MCF 10A (cell line): Measurements from ENCODE around the gene ZPLD1. TPM values are rescaled to one million over a fixed set of nuclear protein-coding genes. Genes with fewer than 3 reads are reported as not detected.

ENCODE experiments used
- BruUV-seq: library from RNA; stranded (reverse); fragments of 400-500 nt; replicated peaks from 2 replicates; lab custom pipeline; 2021; lab: Mats Ljungman, UMichigan
- CTCF ChIA-PET: fragments of 300-600 bp; sonication (Branson Sonifier 250); formaldehyde crosslinking; extraction: SDS; loops from one replicate; lab custom pipeline; 2021; ENCODE audit warnings: antibody characterized with exemption, inconsistent platforms; lab: Yijun Ruan, JAX
- POLR2A ChIA-PET: fragments of 300-600, 350-650 bp; sonication (Branson Sonifier 250); formaldehyde crosslinking; extraction: SDS; loops from one replicate; lab custom pipeline; 2020; ENCODE audit warnings: antibody characterized with exemption, inconsistent platforms; lab: Yijun Ruan, JAX
- DNase-seq: peaks from one replicate; pipeline ENCODE4 v3.0.0-alpha.2; 2018; ENCODE audit not compliant: unreplicated experiment
- H3K27ac Mint-ChIP-seq: one replicate; pipeline ENCODE4 v1.8.0; 2022; ENCODE audit warnings: mild to moderate bottlenecking, low read depth, mixed read lengths; ENCODE audit not compliant: unreplicated experiment
- H3K27me3 Mint-ChIP-seq: one replicate; pipeline ENCODE4 v1.8.0; 2022; ENCODE audit warnings: mixed read lengths; ENCODE audit not compliant: insufficient read depth, unreplicated experiment
- H3K36me3 Mint-ChIP-seq: one replicate; pipeline ENCODE4 v1.8.0; 2022; ENCODE audit warnings: mild to moderate bottlenecking, moderate library complexity, mixed read lengths; ENCODE audit not compliant: insufficient read depth, unreplicated experiment
- H3K4me1 Mint-ChIP-seq: one replicate; pipeline ENCODE4 v1.8.0; 2022; ENCODE audit warnings: mixed read lengths; ENCODE audit not compliant: insufficient read depth, unreplicated experiment
- H3K4me3 Mint-ChIP-seq: one replicate; pipeline ENCODE4 v1.8.0; 2022; ENCODE audit warnings: mild to moderate bottlenecking, moderate library complexity, mixed read lengths; ENCODE audit not compliant: unreplicated experiment
- H3K9me3 Mint-ChIP-seq: one replicate; pipeline ENCODE4 v1.8.0; 2022; ENCODE audit warnings: mixed read lengths; ENCODE audit not compliant: unreplicated experiment
- intact Hi-C: fragments of 100-400 bp; cut with micrococcal nuclease; formaldehyde crosslinking; loops from 2 replicates; pipeline ENCODE4 v1.14.1; 2022
- total RNA-seq: library from RNA; stranded (reverse); gene quantifications from 2 replicates; pipeline ENCODE4 v1.2.3, GENCODE V29; 2022
- TF ChIP-seq, protein P1 (sequence below): fragments of 200-600 bp; IDR thresholded peaks from one replicate; pipeline ENCODE4 v1.8.0; 2022; ENCODE audit warnings: antibody characterized with exemption, mild to moderate bottlenecking; ENCODE audit not compliant: unreplicated experiment

The ZPLD1 gene
- total RNA-seq, 1 experiment from 2014 or later = 0.12 TPM

DNA sequence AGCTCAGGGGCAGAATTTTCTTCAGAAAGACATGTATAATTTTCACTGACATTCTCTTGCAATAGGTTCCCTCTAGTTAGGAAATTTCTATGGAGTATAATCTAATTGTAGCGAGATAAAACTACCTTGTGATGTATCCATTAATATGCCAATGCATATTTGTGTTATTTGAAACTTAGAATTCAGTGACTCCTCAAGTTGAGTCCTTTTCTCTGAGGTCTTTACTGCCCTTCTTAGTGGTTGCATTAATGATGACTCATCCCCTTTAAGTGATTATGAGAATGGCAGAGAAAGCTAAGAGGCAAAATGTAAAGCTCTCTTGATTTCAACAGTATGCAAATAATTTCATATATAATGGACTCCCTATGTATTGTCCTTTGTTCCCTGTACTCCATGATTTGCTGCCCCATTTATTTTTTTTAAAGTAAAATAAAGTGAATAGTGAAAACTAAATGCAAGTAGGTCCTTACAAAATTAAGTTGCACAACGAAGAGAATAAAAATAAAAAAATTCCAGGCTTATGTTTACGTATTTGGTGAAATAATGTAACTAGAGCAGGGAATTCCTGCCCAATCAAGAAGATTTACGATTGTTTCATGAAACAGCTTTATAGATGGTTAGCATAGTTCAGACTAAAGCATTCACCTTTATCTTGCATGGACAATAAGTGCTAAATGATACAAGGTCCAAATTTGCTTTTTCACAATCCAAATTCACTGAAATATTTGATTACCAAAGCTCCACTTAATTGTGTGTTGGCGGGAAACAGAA, 78.1 kb downstream of the ZPLD1 start:
- no peaks in the 10 kb centered on the region for H3K36me3 Mint-ChIP-seq
- H3K27me3 Mint-ChIP-seq = no peaks in the 10 kb centered on the region
- BruUV-seq = no TSS peak
- no peaks in the 10 kb centered on the region for H3K9me3 Mint-ChIP-seq
- TF ChIP-seq, protein P1, sequence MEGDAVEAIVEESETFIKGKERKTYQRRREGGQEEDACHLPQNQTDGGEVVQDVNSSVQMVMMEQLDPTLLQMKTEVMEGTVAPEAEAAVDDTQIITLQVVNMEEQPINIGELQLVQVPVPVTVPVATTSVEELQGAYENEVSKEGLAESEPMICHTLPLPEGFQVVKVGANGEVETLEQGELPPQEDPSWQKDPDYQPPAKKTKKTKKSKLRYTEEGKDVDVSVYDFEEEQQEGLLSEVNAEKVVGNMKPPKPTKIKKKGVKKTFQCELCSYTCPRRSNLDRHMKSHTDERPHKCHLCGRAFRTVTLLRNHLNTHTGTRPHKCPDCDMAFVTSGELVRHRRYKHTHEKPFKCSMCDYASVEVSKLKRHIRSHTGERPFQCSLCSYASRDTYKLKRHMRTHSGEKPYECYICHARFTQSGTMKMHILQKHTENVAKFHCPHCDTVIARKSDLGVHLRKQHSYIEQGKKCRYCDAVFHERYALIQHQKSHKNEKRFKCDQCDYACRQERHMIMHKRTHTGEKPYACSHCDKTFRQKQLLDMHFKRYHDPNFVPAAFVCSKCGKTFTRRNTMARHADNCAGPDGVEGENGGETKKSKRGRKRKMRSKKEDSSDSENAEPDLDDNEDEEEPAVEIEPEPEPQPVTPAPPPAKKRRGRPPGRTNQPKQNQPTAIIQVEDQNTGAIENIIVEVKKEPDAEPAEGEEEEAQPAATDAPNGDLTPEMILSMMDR = no peak
- DNase-seq = peak; percentile 54
- ChIA-PET POLR2A (interaction anchor here (0.6 to 1.1 kb wide), 3 partner anchors 14 to 181 kb away, joined by 3 to 4 read pairs (median 4); no protein-coding TSS in a partner anchor), CTCF (interaction anchor here (0.7 to 2.1 kb wide), 5 partner anchors 10 to 693 kb away, joined by 3 to 5 read pairs (median 4); no protein-coding TSS in a partner anchor)
- H3K27ac Mint-ChIP-seq = no peak overlapping the region
- H3K4me3 Mint-ChIP-seq = no peak overlapping the region
- no peaks in the 10 kb centered on the region for H3K4me1 Mint-ChIP-seq
- intact Hi-C loops = no loop called here

DNA sequence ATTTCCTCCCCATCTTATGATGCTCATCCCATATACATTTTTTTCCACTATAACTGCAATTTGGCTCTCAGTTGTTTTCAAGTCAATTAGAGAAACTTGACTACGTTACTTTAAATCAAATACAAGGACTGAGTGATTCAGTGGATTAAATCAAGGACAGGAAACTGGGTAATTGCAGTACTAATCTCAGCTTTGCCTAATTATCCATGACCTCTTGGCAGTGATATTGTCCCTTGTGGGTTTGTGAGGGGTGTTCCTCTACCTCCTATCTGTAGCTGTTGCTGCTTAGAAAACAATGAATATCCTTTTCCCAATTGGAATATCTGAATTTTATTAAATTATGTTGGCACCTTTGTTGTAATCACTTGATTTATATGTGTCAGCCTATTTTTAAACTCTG, 79.4 kb downstream of the ZPLD1 start:
- CTCF ChIA-PET = interaction anchor here (0.7 to 2.1 kb wide), 3 partner anchors 11 to 286 kb away, joined by 4 to 7 read pairs (median 4); no protein-coding TSS in a partner anchor
- no peaks in the 10 kb centered on the region for H3K36me3 Mint-ChIP-seq
- TF ChIP-seq, protein P1 = no peak
- no peaks in the 10 kb centered on the region for H3K27me3 Mint-ChIP-seq
- POLR2A ChIA-PET = no interaction called here
- BruUV-seq = no TSS peak
- H3K4me3 Mint-ChIP-seq = no peak overlapping the region
- H3K27ac Mint-ChIP-seq = no peak overlapping the region
- no peaks in the 10 kb centered on the region for H3K4me1 Mint-ChIP-seq
- intact Hi-C loops = no loop called here
- H3K9me3 Mint-ChIP-seq = no peaks in the 10 kb centered on the region
- no peak for DNase-seq

DNA sequence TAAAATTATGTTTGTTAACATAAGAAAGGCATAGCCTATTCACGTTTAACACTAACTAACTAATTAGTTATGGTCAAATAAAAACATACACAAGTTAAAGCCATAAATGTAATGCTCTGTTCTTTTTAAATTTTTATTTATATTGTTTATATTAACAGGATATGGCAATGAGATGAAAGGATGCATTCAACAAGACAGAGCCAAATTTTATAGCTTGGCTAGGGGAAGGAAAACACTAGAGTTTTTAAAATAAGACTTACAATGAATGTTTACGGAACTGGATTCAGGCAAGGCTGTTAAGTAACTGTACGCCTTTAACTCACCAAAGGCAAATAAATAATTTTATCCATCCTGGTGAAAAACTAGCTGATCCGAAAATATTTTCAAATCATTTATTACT, 86.4 kb downstream of the ZPLD1 start:
- TF ChIP-seq, protein P1 = no peak
- no peak overlapping the region for H3K27ac Mint-ChIP-seq
- H3K9me3 Mint-ChIP-seq = no peaks in the 10 kb centered on the region
- ChIA-PET POLR2A (no interaction called here), CTCF (interaction anchor here (1.2 kb wide), 1 partner anchor 13 kb away, joined by 3 read pairs; no protein-coding TSS in a partner anchor)
- no peak for DNase-seq
- H3K27me3 Mint-ChIP-seq = no peaks in the 10 kb centered on the region
- no peak overlapping the region for H3K4me3 Mint-ChIP-seq
- no TSS peak for BruUV-seq
- no peaks in the 10 kb centered on the region for H3K36me3 Mint-ChIP-seq
- intact Hi-C loops = no loop called here
- H3K4me1 Mint-ChIP-seq = no peaks in the 10 kb centered on the region

DNA sequence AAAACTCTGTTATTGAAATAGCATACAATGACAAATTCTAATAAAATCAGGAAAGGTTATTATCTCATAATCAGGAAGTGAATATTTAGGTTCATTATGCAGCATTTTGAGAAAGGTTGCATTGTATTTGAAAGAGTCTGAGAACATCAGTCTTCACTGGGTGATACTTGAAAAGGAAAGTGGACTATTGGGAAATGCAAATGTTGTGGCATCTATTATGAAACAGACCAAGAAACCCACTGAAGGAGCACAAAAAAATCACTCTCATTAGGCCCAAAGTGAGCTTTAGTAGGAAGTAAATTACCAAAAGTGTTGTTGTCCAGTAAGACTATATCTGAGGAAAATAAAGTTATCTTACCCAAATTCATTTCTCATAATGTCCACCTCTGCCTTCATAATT, 90.8 kb downstream of the ZPLD1 start:
- DNase-seq = no peak
- H3K4me1 Mint-ChIP-seq = peaks cover 3% of the 10 kb centered on the region
- no peaks in the 10 kb centered on the region for H3K9me3 Mint-ChIP-seq
- intact Hi-C loops = no loop called here
- H3K4me3 Mint-ChIP-seq = no peak overlapping the region
- POLR2A ChIA-PET = no interaction called here
- no peaks in the 10 kb centered on the region for H3K36me3 Mint-ChIP-seq
- H3K27me3 Mint-ChIP-seq = no peaks in the 10 kb centered on the region
- BruUV-seq = no TSS peak
- CTCF ChIA-PET = interaction anchor here (0.9 to 19.7 kb wide), 3 partner anchors 292 to 723 kb away, joined by 3 to 672 read pairs (median 4); no protein-coding TSS in a partner anchor
- TF ChIP-seq, protein P1 = no peak
- H3K27ac Mint-ChIP-seq = no peak overlapping the region
